Hepatocyte (in vitro differentiated cells): Measurements from ENCODE around the gene ATP2C2.

Source experiments
- EZH2 ChIP-seq: fragments of 200-600 bp; sonication (generic); IDR thresholded peaks from 2 replicates; pipeline ENCODE4 v1.6.1; 2016; ENCODE audit warnings: antibody characterized with exemption, mild to moderate bottlenecking, borderline replicate concordance
- EZH2phosphoT487 ChIP-seq: fragments of 200-600 bp; sonication (generic); IDR thresholded peaks from one replicate; pipeline ENCODE4 v1.6.1; 2018; ENCODE audit warnings: antibody characterized with exemption, mild to moderate bottlenecking, low read depth, moderate library complexity; ENCODE audit not compliant: unreplicated experiment, severe bottlenecking
- TF ChIP-seq, protein P1 (sequence below): fragments of 200-600 bp; sonication (generic); IDR thresholded peaks from 2 replicates; pipeline ENCODE4 v1.5.1; 2016; ENCODE audit warnings: antibody characterized with exemption, mild to moderate bottlenecking; ENCODE audit not compliant: poor library complexity

DNA sequence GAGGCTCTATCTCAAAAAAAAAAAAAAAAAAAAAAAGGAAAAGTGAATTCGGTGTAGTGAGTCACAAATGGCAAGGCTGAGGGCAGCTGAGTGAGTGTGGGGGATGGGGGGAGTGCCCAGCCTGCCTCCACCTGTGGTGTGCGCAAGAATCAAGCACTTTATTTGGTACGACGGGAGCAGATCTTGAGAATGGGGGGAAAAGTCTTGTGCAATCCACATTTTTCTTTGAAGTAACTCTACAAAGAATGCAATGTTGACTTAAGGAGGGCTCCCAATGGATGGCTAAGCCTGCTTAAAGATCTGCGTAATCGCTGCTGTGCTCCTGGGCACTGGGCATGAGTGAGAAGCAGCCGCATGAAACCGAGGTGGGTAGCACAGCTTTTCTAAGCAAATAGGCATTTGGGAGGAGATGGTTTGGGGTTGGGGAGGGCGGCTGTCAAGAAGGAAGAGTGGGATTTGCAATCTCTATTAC, 28.2 kb downstream of the ATP2C2 start:
- TF ChIP-seq, protein P1, sequence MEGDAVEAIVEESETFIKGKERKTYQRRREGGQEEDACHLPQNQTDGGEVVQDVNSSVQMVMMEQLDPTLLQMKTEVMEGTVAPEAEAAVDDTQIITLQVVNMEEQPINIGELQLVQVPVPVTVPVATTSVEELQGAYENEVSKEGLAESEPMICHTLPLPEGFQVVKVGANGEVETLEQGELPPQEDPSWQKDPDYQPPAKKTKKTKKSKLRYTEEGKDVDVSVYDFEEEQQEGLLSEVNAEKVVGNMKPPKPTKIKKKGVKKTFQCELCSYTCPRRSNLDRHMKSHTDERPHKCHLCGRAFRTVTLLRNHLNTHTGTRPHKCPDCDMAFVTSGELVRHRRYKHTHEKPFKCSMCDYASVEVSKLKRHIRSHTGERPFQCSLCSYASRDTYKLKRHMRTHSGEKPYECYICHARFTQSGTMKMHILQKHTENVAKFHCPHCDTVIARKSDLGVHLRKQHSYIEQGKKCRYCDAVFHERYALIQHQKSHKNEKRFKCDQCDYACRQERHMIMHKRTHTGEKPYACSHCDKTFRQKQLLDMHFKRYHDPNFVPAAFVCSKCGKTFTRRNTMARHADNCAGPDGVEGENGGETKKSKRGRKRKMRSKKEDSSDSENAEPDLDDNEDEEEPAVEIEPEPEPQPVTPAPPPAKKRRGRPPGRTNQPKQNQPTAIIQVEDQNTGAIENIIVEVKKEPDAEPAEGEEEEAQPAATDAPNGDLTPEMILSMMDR, result no peak
- TF ChIP-seq EZH2phosphoT487, result no peak
- no peak for TF ChIP-seq EZH2
